ENCODE measurements around the gene MCM5.

Gene MCM5

GRCh38 chr22:35407362-35407761 is 7.4 kb downstream of the MCM5 start:
- TF ChIP-seq GATA3 (IDR thresholded peaks at IDR 0.05; ENCODE audit: low read depth, low read length) (no peak), GATA2 (IDR thresholded peaks at IDR 0.05; ENCODE audit: low read depth, low read length) (no peak)

- TF ChIP-seq GATA3 (IDR thresholded peaks at IDR 0.05; ENCODE audit: low read depth, low read length) (no peak), GATA2 (IDR thresholded peaks at IDR 0.05; ENCODE audit: low read depth, low read length) (no peak)
Measured at GRCh38 chr22:35409783-35410662, 10.1 kb downstream of the MCM5 start.

DNA sequence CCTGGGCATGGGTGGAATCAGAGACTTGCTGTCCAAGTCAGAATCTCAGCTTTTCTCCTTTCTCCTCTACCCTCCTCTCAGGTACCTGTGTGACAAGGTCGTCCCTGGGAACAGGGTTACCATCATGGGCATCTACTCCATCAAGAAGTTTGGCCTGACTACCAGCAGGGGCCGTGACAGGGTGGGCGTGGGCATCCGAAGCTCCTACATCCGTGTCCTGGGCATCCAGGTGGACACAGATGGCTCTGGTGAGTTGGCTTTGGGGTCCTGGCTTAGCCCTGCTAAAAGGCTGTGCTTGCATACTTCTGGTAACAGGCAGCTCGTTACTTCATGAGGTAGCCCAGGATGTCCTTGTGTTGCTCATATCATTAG is 10.7 kb downstream of the MCM5 start:
- TF ChIP-seq GATA3 (IDR thresholded peaks at IDR 0.05; ENCODE audit: low read depth, low read length): no peak
- no peak for TF ChIP-seq GATA2 (IDR thresholded peaks at IDR 0.05; ENCODE audit: low read depth, low read length)

- TF ChIP-seq GATA3 (IDR thresholded peaks at IDR 0.05; ENCODE audit: low read depth, low read length): no peak
- TF ChIP-seq GATA2 (IDR thresholded peaks at IDR 0.05; ENCODE audit: low read depth, low read length): no peak
Measured at GRCh38 chr22:35411102-35411501, 11.2 kb downstream of the MCM5 start.

- TF ChIP-seq GATA2 (IDR thresholded peaks at IDR 0.05; ENCODE audit: low read depth, low read length): no peak
- no peak for TF ChIP-seq GATA3 (IDR thresholded peaks at IDR 0.05; ENCODE audit: low read depth, low read length)
Measured at GRCh38 chr22:35413624-35414023, 13.7 kb downstream of the MCM5 start.

DNA sequence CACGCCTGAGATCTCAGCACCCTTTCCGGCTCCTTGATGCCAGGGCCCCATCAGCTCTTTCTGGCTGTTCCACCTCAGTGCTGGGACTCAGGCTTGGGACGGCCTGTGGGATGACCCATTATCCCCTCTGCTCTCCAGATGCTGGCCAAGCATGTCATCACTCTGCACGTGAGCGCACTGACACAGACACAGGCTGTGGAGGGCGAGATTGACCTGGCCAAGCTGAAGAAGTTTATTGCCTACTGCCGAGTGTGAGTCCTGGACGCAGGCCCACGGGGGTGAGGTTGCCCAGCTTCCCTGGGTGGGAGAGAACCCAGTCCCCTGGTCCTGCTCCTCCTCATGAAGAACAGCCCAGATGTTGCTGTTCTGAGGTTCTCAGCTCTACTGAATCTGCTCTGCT is 17.7 kb downstream of the MCM5 start:
- no peak for TF ChIP-seq GATA2 (IDR thresholded peaks at IDR 0.05; ENCODE audit: low read depth, low read length)
- TF ChIP-seq GATA3 (IDR thresholded peaks at IDR 0.05; ENCODE audit: low read depth, low read length): no peak

GRCh38 chr22:35418088-35418487 is 18.1 kb downstream of the MCM5 start:
- no peak for TF ChIP-seq GATA2 (IDR thresholded peaks at IDR 0.05; ENCODE audit: low read depth, low read length)
- TF ChIP-seq GATA3 (IDR thresholded peaks at IDR 0.05; ENCODE audit: low read depth, low read length): no peak

- TF ChIP-seq GATA3 (IDR thresholded peaks at IDR 0.05; ENCODE audit: low read depth, low read length) (no peak), GATA2 (IDR thresholded peaks at IDR 0.05; ENCODE audit: low read depth, low read length) (no peak)
Measured at GRCh38 chr22:35418731-35419130, 18.8 kb downstream of the MCM5 start.

DNA sequence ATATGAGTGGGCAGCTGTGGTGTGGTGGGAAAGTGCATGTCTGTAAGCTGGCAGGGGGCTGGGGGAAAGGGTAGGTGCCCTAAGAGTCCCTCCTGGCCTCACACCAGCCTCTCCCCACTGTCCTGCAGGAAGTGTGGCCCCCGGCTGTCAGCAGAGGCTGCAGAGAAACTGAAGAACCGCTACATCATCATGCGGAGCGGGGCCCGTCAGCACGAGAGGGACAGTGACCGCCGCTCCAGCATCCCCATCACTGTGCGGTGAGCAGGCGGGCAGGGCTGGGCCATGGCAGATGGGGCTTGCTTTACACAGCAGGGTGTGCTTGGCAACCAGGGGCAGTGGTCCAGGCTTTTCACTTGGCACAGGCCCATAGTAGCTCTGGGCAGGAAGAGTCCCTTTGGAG is 19.8 kb downstream of the MCM5 start:
- no peak for TF ChIP-seq GATA3 (IDR thresholded peaks at IDR 0.05; ENCODE audit: low read depth, low read length)

DNA sequence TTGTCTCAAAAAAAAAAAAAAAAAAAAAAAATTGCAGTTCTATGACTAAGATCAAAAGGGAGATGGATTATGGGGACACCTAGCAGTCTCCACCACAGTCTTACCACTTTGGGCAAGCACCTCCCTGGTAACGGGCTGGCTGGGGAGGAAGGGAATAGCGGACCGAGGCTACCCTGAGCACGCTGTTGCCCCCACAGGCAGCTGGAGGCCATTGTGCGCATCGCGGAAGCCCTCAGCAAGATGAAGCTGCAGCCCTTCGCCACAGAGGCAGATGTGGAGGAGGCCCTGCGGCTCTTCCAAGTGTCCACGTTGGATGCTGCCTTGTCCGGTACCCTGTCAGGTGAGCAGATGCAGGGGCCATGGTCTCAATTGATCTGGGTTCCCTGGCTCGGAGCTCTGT is 21.2 kb downstream of the MCM5 start:
- TF ChIP-seq GATA2 (IDR thresholded peaks at IDR 0.05; ENCODE audit: low read depth, low read length) (no peak), GATA3 (IDR thresholded peaks at IDR 0.05; ENCODE audit: low read depth, low read length) (no peak)

DNA sequence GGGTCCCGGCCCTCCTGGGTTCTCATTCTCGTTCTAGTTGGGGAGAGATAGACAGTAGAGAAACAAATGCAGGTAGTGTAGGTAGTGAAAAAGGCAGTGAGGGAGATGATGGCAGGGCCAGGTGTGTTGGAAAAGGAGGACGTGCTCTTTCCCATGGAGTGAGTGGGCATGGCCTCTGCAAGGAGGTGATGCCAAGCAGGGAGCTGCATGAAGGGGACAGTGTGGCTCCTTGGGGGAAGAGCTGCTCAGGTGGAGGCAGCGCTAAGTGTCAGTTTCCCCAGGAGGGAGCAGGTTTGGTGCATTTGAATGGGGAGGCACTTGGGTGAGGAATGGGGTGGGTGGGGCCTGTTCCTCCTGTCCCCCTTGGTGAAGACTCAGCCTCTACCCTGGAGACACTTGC is 22.2 kb downstream of the MCM5 start:
- TF ChIP-seq GATA3 (IDR thresholded peaks at IDR 0.05; ENCODE audit: low read depth, low read length) (no peak), GATA2 (IDR thresholded peaks at IDR 0.05; ENCODE audit: low read depth, low read length) (no peak)

DNA sequence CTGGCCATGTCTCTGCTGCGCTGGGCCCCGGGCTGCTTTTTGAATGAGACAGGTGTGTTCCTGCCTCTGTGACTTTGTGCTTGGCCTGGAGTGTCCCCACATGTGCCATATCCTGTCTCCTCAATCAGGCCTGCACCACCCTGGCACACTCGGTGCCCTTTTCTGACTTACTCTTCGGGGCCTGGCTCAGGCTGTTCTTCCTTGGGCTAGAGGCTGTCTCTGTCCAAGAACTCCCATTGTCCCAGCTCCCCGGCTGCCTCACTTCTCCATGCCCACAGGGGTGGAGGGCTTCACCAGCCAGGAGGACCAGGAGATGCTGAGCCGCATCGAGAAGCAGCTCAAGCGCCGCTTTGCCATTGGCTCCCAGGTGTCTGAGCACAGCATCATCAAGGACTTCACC is 23.0 kb downstream of the MCM5 start:
- TF ChIP-seq GATA3 (IDR thresholded peaks at IDR 0.05; ENCODE audit: low read depth, low read length) (no peak), GATA2 (IDR thresholded peaks at IDR 0.05; ENCODE audit: low read depth, low read length) (no peak)

GRCh38 chr22:35424081-35424480 is 24.1 kb downstream of the MCM5 start:
- no peak for TF ChIP-seq GATA3 (IDR thresholded peaks at IDR 0.05; ENCODE audit: low read depth, low read length)
- TF ChIP-seq GATA2 (IDR thresholded peaks at IDR 0.05; ENCODE audit: low read depth, low read length): no peak

GRCh38 chr22:35424761-35425160 is 24.8 kb downstream of the MCM5 start:
- no peak for TF ChIP-seq GATA2 (IDR thresholded peaks at IDR 0.05; ENCODE audit: low read depth, low read length)
- TF ChIP-seq GATA3 (IDR thresholded peaks at IDR 0.05; ENCODE audit: low read depth, low read length): no peak

- TF ChIP-seq GATA2 (IDR thresholded peaks at IDR 0.05; ENCODE audit: low read depth, low read length) (no peak), GATA3 (IDR thresholded peaks at IDR 0.05; ENCODE audit: low read depth, low read length) (no peak)
Measured at GRCh38 chr22:35425546-35425945, 25.6 kb downstream of the MCM5 start.

Measured in SH-SY5Y (cell line).